ENCODE measurements around the gene ITLN2. TPM values are rescaled to one million over a fixed set of nuclear protein-coding genes. Genes with fewer than 3 reads are reported as not detected.

The ITLN2 gene
- total RNA-seq, 4 donors from 2014 or later, result not detected

DNA sequence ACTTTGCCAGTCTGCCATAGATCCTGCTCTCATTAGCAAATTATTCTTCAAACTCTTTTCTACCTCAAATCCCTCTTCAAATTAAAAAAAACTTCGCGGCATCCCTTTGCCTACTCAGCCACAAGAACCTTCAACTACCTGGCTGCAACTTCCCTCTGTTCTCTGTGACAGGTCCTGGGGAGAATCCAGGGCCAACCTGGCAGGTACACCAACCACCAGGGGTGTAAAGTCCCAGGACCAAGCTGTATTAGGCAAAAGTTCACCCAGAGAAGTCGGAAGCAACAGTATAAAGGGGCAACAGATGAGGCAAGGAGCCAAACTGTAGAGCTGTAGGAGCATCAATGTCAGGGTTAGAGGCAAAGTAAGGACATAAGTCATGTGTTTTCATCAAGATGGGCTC, 18.3 kb upstream of the ITLN2 start:
- Histone ChIP-seq H3K27me3 (peaks cover 0 to 2% of the 10 kb centered on the region in 2 donors), H3K27ac (no peak overlapping the region), H3K36me3 (no peaks in the 10 kb centered on the region), H3K4me3 (no peak overlapping the region), H3K9me3 (no peaks in the 10 kb centered on the region), H3K4me1 (no peaks in the 10 kb centered on the region)
- DNase-seq (ENCODE audit: low spot score in 2 of 2), result no peak
- TF ChIP-seq EP300 (IDR thresholded peaks at IDR 0.05), result no peak
- TF ChIP-seq, protein P1, sequence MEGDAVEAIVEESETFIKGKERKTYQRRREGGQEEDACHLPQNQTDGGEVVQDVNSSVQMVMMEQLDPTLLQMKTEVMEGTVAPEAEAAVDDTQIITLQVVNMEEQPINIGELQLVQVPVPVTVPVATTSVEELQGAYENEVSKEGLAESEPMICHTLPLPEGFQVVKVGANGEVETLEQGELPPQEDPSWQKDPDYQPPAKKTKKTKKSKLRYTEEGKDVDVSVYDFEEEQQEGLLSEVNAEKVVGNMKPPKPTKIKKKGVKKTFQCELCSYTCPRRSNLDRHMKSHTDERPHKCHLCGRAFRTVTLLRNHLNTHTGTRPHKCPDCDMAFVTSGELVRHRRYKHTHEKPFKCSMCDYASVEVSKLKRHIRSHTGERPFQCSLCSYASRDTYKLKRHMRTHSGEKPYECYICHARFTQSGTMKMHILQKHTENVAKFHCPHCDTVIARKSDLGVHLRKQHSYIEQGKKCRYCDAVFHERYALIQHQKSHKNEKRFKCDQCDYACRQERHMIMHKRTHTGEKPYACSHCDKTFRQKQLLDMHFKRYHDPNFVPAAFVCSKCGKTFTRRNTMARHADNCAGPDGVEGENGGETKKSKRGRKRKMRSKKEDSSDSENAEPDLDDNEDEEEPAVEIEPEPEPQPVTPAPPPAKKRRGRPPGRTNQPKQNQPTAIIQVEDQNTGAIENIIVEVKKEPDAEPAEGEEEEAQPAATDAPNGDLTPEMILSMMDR (IDR thresholded peaks at IDR 0.05), result no peak
- TF ChIP-seq POLR2A (IDR thresholded peaks at IDR 0.05), result no peak
- WGBS, 2 donors, result 54% methylated on average over 3 of the region's 3 CpGs

DNA sequence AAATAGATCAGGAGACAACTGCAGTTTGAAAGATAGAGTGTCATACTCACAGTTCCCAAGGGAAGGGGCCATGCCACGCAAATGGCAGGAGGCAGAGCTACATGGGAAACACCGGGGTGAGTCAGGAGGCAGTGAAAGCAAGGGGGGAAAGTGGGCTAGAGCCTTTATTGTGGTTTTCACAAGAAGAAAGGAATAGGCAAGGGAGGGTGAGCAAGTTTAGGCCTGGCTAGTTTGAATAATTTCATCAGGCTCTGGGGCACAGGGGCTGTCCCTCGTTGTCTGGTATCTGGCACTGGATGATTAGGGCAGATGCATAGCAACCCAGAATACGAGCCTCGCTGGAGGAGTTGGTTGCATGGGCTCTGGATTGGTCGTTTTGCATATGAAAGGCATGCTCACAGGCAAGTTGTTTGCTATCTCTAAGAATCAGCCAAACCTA, 17.0 kb upstream of the ITLN2 start:
- no peaks in the 10 kb centered on the region for H3K36me3 ChIP-seq
- H3K4me3 ChIP-seq, result no peak overlapping the region
- H3K9me3 ChIP-seq, result no peaks in the 10 kb centered on the region
- 24 to 33% methylated on average over 6 of the region's 6 CpGs for WGBS, 2 donors
- no peak for DNase-seq (ENCODE audit: low spot score in 2 of 2)
- TF ChIP-seq POLR2A (IDR thresholded peaks at IDR 0.05), result no peak
- TF ChIP-seq, protein P1 (IDR thresholded peaks at IDR 0.05), result no peak
- no peak for TF ChIP-seq EP300 (IDR thresholded peaks at IDR 0.05)
- no peaks in the 10 kb centered on the region for H3K27me3 ChIP-seq
- no peaks in the 10 kb centered on the region for H3K4me1 ChIP-seq
- no peak overlapping the region for H3K27ac ChIP-seq

DNA sequence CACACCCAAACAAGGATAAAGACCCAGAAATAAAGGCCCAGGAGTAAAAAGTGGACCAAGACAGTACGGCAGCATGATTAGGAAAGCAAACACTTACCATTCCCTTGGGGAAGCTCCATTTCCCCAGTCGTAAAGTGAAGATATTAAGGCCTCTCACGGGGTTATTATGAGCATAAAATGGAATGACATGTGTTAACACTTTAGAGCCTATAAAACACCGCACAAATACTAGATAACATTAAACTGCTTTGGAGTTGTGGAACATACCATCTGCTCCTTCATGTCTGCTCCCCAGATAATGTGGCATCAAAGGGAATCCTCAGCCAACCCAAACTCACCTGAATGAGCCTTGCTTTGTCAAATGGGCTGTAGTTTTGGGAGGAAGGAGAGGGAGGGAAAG, 8.9 kb upstream of the ITLN2 start:
- no peak for TF ChIP-seq EP300 (IDR thresholded peaks at IDR 0.05)
- TF ChIP-seq POLR2A (IDR thresholded peaks at IDR 0.05), result no peak
- TF ChIP-seq, protein P1 (IDR thresholded peaks at IDR 0.05), result no peak
- Histone ChIP-seq H3K4me1 (no peaks in the 10 kb centered on the region), H3K4me3 (no peak overlapping the region), H3K27ac (no peak overlapping the region), H3K9me3 (no peaks in the 10 kb centered on the region), H3K36me3 (no peaks in the 10 kb centered on the region), H3K27me3 (no peaks in the 10 kb centered on the region)
- no peak for DNase-seq (ENCODE audit: low spot score in 2 of 2)
- 28 to 32% methylated on average over 4 of the region's 4 CpGs for WGBS, 2 donors

DNA sequence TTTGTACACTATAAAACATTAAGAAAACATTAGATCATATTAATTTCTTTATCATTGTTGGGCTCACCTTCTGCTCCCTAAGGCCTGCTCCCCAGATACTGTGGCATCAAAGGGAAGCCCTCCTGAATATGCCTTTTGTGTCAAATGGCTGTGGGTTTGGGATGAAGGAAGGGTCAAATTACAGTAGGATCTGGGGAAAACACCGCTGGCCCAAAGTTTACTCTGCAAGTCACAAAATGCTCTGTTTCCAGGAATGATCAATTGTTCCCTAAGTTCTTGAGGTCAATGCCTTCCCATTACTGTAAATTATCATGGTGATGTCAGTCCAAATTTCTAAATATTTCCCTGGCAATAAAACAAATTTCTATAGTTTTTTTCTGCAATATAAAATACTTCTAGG, 6.8 kb upstream of the ITLN2 start:
- Histone ChIP-seq H3K27me3 (no peaks in the 10 kb centered on the region), H3K27ac (no peak overlapping the region), H3K9me3 (no peaks in the 10 kb centered on the region), H3K4me3 (no peak overlapping the region), H3K4me1 (no peaks in the 10 kb centered on the region), H3K36me3 (no peaks in the 10 kb centered on the region)
- no peak for DNase-seq (ENCODE audit: low spot score in 2 of 2)
- TF ChIP-seq EP300 (IDR thresholded peaks at IDR 0.05), result no peak
- TF ChIP-seq, protein P1 (IDR thresholded peaks at IDR 0.05), result no peak
- no peak for TF ChIP-seq POLR2A (IDR thresholded peaks at IDR 0.05)
- WGBS, 2 donors, result 30 to 46% methylated on average over 1 of the region's 1 CpG

DNA sequence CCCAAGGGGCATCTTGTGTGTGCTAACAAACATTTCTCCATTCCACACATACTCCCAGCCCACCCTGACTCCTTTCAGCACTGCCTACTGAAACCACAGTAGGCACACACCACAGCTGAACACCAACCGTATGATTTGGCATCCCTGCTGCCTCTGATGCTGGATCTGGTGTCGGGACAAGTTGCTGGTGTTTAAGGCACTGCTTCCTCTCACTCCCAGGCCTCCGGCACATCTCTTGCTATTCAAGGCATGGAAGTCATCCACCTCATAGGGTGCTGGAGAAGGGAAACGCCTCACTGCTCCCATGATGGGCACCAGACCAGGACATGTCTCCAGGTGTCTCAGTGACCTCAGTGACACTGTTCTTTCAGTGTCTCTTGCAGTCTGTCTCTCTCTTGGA, 2.4 kb upstream of the ITLN2 start:
- Histone ChIP-seq H3K36me3 (no peaks in the 10 kb centered on the region), H3K4me3 (no peak overlapping the region), H3K4me1 (no peaks in the 10 kb centered on the region), H3K9me3 (no peaks in the 10 kb centered on the region), H3K27ac (no peak overlapping the region), H3K27me3 (no peaks in the 10 kb centered on the region)
- 53 to 67% methylated on average over 4 of the region's 4 CpGs for WGBS, 2 donors
- DNase-seq (ENCODE audit: low spot score in 2 of 2), result no peak
- TF ChIP-seq EP300 (IDR thresholded peaks at IDR 0.05), result no peak
- TF ChIP-seq, protein P1 (IDR thresholded peaks at IDR 0.05), result no peak
- no peak for TF ChIP-seq POLR2A (IDR thresholded peaks at IDR 0.05)

Data from tibial nerve (tissue), 4 donors.